IMR-90 (cell line): ENCODE results near the gene IL13. TPM values are rescaled to one million over a fixed set of nuclear protein-coding genes. Genes with fewer than 3 reads are reported as not detected.

ENCODE experiments used
- CTCF ChIP-seq: conservative IDR thresholded peaks from 2 replicates; pipeline ENCODE4 v1.5.1; 2012; ENCODE audit warnings: mild to moderate bottlenecking, low read depth, low read length, improper control_type of control experiment
- POLR2A ChIP-seq: IDR thresholded peaks from 2 replicates; pipeline ENCODE4 v1.6.1; 2012; ENCODE audit warnings: mild to moderate bottlenecking, low read depth, low read length
- polyA plus RNA-seq, 3 experiments: library from polyadenylated mRNA; depleted of rRNA; stranded (reverse); fragments of >200 nt; gene quantifications; 2 replicates each; pipeline ENCODE4 v1.2.3, GENCODE V29; 2012; ENCODE audit warnings: low replicate concordance in 1 of 3
- total RNA-seq: library from RNA; depleted of rRNA; stranded (reverse); fragments of >200 nt; gene quantifications from 2 replicates; pipeline ENCODE4 v1.2.3, GENCODE V29; 2012

Gene IL13
- total and polyA plus RNA-seq, 2 of the 4 experiments (the other 2 are of a cell fraction), result not detected

- TF ChIP-seq CTCF (no peak), POLR2A (no peak)
Observed at GRCh38 chr5:132658381-132659302, 669 bp downstream of the IL13 start (continued).
